Adrenal gland (tissue), 12 donors: Measurements from ENCODE around the gene MEDAG. TPM values are rescaled to one million over a fixed set of nuclear protein-coding genes. Genes with fewer than 3 reads are reported as not detected.
A peak's percentile ranks its signal among the peaks of the same experiment; 100 is the strongest.

Experiments
- DNase-seq, 7 donors: peaks; one replicate each; pipeline ENCODE4 v3.0.0-alpha.2; 2019 to 2020
- H3K27ac ChIP-seq, 5 donors: fragments of 200-600 bp; sonication (generic) in 4 of 5; 1 replicate in 3 of 5; 2 replicates in 2 of 5; pipeline versions ENCODE4 v1.5.1 to v1.8.0; 2016 to 2020; ENCODE audit warnings: mild to moderate bottlenecking in 1 of 5
- H3K27me3 ChIP-seq: fragments of 200-600 bp; 2 replicates; pipeline ENCODE4 v1.8.0; 2021
- H3K36me3 ChIP-seq, 2 donors: fragments of 200-600 bp; replicated peaks in 1 of 2; 1 replicate in 1 of 2; 2 replicates in 1 of 2; pipeline versions ENCODE4 v1.5.1 to v1.8.0; 2018 to 2022
- H3K4me1 ChIP-seq, 2 donors: fragments of 200-600 bp; replicated peaks in 1 of 2; 1 replicate in 1 of 2; 2 replicates in 1 of 2; pipeline versions ENCODE4 v1.5.1 to v1.8.0; 2018 to 2021
- H3K4me3 ChIP-seq, 4 donors: fragments of 200-600 bp; sonication (generic) in 3 of 4; one replicate each; pipeline ENCODE4 v1.5.1; 2016 to 2018
- H3K9me3 ChIP-seq, 3 donors: fragments of 200-600 bp; sonication (generic) in 1 of 3; replicated peaks in 1 of 3; 1 replicate in 2 of 3; 2 replicates in 1 of 3; pipeline versions ENCODE4 v1.5.1 to v1.8.0; 2016 to 2021
- CTCF ChIP-seq, 6 experiments: fragments of 450-650 bp in 4 of 6; fragments of 200-600 bp in 2 of 6; sonication (generic) in 1 of 6; IDR thresholded peaks; 1 replicate in 5 of 6; 2 replicates in 1 of 6; pipeline versions ENCODE4 v1.5.1 to v1.8.0; 2016 to 2021; ENCODE audit warnings: antibody characterized with exemption in 6 of 6, mild to moderate bottlenecking in 2 of 6, moderate library complexity in 1 of 6
- POLR2A ChIP-seq, 2 donors: fragments of 450-650 bp; IDR thresholded peaks; one replicate each; pipeline ENCODE4 v1.6.1; 2017; ENCODE audit warnings: antibody characterized with exemption in 2 of 2, mild to moderate bottlenecking in 2 of 2, moderate library complexity in 1 of 2
- WGBS, 4 donors: extraction: QIAGEN DNeasy Blood & Tissue Kit in 2 of 4; methylation state at CpG; one replicate each; pipeline versions ENCODE4 v1.1.5 to v1.1.7; 2013 to 2017; 5-methylcytosine and 5-hydroxymethylcytosine counted together
- intact Hi-C, 2 donors: fragments of 100-400 bp; cut with DNase I; formaldehyde crosslinking; loops; one replicate each; pipeline versions ENCODE4 v1.14.1 to v1.15.0; 2022 to 2023
- polyA plus RNA-seq, 3 donors: library from polyadenylated mRNA; stranded (reverse); fragments of 200-250 nt in 2 of 3; fragments of 350-450 nt in 1 of 3; fragmentation: Illumina TruSeq in 1 of 3; extraction: RNeasy Lipid Tissue Mini Kit (QIAGEN cat#74804) in 1 of 3; gene quantifications; one replicate each; pipeline ENCODE4 v1.2.3, GENCODE V29; 2013 to 2014
- total RNA-seq, 9 donors: library from RNA; depleted of rRNA in 4 of 9; stranded (reverse); fragments of >200 nt in 4 of 9; fragments of 120-200 nt in 1 of 9; fragmentation: NEBNext Ultra II Directional in 1 of 9; extraction: Animal tissue kit (Norgen Biotek cat#: 25700) in 1 of 9; gene quantifications; one replicate each; pipeline versions ENCODE4 v1.1.0 to v1.2.4, GENCODE V29; 2013 to 2023
- donor health status: healthy with polysubstance abuse.
- donor health status: Bipolar disorder and iron deficiency.
- donor health status: DM: yes; HTN: yes; CAD: no.
- donor health status: DM: no; HTN: no; CAD: no.
- donor health status: DM: no; HTN: no; CAD: no.
- donor health status: DM: yes; HTN: yes; CAD: no.

MEDAG gene
- total and polyA plus RNA-seq, 12 donors = 0.72 to 19.8 (median 3.2) TPM

GRCh38 chr13:30863796-30864195 is 42.3 kb upstream of the MEDAG start:
- H3K27ac ChIP-seq = peak overlapping the region; percentile 77 to 94 (median 86)
- intact Hi-C loops = loop anchor here in 1 of 2 donors (10.0 kb wide), 1 partner anchor 179 kb away; no protein-coding TSS in a partner anchor
- H3K4me3 ChIP-seq = no peak overlapping the region
- H3K4me1 ChIP-seq = peaks cover 19 to 35% of the 10 kb centered on the region in 2 donors
- no peak for DNase-seq
- no peaks in the 10 kb centered on the region for H3K36me3 ChIP-seq
- 93 to 95% (median 94%) methylated on average over 7 of the region's 7 CpGs for WGBS, 4 donors
- TF ChIP-seq CTCF (IDR thresholded peaks at IDR 0.05) = no peak
- TF ChIP-seq POLR2A (IDR thresholded peaks at IDR 0.05) = no peak
- no peaks in the 10 kb centered on the region for H3K27me3 ChIP-seq
- no peaks in the 10 kb centered on the region for H3K9me3 ChIP-seq

- H3K9me3 ChIP-seq = no peaks in the 10 kb centered on the region
- H3K4me3 ChIP-seq = no peak overlapping the region
- peak overlapping the region; percentile 77 to 94 (median 86) for H3K27ac ChIP-seq
- TF ChIP-seq CTCF (IDR thresholded peaks at IDR 0.05) (no peak), POLR2A (IDR thresholded peaks at IDR 0.05) (no peak)
- DNase-seq = peak in 2 of 7 donors; percentile 38 to 47
- intact Hi-C loops = loop anchor here in 1 of 2 donors (10.0 kb wide), 1 partner anchor 180 kb away; no protein-coding TSS in a partner anchor
- peaks cover 19 to 35% of the 10 kb centered on the region in 2 donors for H3K4me1 ChIP-seq
- no peaks in the 10 kb centered on the region for H3K36me3 ChIP-seq
- 44 to 51% (median 48%) methylated on average over 4 to 5 of the region's 5 CpGs for WGBS, 4 donors
- no peaks in the 10 kb centered on the region for H3K27me3 ChIP-seq
These were observed 41.5 kb upstream of the MEDAG start for GRCh38 chr13:30864433-30865122.

- 13 to 20% (median 16%) methylated on average over 17 of the region's 17 CpGs for WGBS, 4 donors
- H3K27ac ChIP-seq = peak overlapping the region; percentile 77 to 94 (median 86)
- H3K4me3 ChIP-seq = no peak overlapping the region
- no peaks in the 10 kb centered on the region for H3K9me3 ChIP-seq
- peak; percentile 74 to 94 (median 88) for DNase-seq
- no peaks in the 10 kb centered on the region for H3K36me3 ChIP-seq
- intact Hi-C loops = loop anchor here in 1 of 2 donors (10.0 kb wide), 1 partner anchor 181 kb away; no protein-coding TSS in a partner anchor
- TF ChIP-seq CTCF (IDR thresholded peaks at IDR 0.05) (peak; percentile 84 to 99 (median 94)), POLR2A (IDR thresholded peaks at IDR 0.05) (peak in 1 of 2 donors; percentile 58)
- H3K27me3 ChIP-seq = no peaks in the 10 kb centered on the region
- H3K4me1 ChIP-seq = peaks cover 19 to 35% of the 10 kb centered on the region in 2 donors
These were observed 40.7 kb upstream of the MEDAG start for GRCh38 chr13:30865123-30866049.

- intact Hi-C loops = loop anchor here in 1 of 2 donors (10.0 kb wide), 1 partner anchor 182 kb away; no protein-coding TSS in a partner anchor
- 37 to 47% (median 43%) methylated on average over 4 of the region's 4 CpGs for WGBS, 4 donors
These were observed 39.4 kb upstream of the MEDAG start for GRCh38 chr13:30866677-30867076.

More at GRCh38 chr13:30866677-30867076, 39.4 kb upstream of the MEDAG start:
- TF ChIP-seq POLR2A (IDR thresholded peaks at IDR 0.05) (peak in 1 of 2 donors; percentile 6), CTCF (IDR thresholded peaks at IDR 0.05) (no peak)
- H3K27ac ChIP-seq = peak overlapping the region in 2 of 5 donors; percentile 32 to 94
- DNase-seq = no peak
- H3K4me3 ChIP-seq = no peak overlapping the region
- H3K27me3 ChIP-seq = no peaks in the 10 kb centered on the region
- no peaks in the 10 kb centered on the region for H3K9me3 ChIP-seq
- H3K4me1 ChIP-seq = peaks cover 19 to 35% of the 10 kb centered on the region in 2 donors
- H3K36me3 ChIP-seq = no peaks in the 10 kb centered on the region
